Measurements from ENCODE around the gene RACK1.
A peak's percentile ranks its signal among the peaks of the same experiment; 100 is the strongest.

Gene RACK1

GRCh38 chr5:181193656-181194055 lies 50.0 kb downstream of the RACK1 start:
- no peak for DNase-seq

DNA sequence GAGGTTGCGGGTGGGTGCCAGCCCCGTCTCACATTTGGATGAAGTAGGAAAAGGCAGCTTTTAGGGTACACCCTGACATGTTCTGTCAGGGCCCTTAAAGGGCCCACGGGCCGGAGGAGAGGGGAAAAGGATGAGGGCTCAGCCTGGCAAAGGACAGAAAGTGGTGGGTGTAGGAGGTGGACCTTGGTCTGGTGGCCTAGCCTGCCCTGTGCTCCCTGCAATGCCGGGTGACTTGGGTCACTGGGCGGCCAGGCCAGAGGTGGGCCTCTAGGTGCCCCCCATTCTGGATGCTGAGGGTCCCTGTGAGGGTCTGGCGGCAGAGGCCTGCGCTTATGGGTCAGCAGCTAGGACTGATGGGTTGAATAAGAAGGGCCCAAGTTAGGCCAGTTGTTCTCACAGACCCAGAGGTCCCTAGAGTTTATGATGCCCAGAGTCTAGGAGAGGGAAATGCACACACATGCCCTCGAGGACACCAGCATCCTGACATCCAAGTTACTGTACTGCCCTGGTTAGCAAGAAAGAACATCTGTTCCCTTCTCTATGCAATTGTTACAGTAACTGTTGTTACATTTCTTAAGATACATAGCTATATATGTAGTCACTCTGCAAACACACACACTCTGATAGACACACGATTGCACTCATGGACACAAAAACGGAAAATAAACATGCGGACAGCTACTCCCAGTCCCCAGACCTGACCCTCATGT lies 51.2 kb downstream of the RACK1 start:
- DNase-seq = no peak

DNA sequence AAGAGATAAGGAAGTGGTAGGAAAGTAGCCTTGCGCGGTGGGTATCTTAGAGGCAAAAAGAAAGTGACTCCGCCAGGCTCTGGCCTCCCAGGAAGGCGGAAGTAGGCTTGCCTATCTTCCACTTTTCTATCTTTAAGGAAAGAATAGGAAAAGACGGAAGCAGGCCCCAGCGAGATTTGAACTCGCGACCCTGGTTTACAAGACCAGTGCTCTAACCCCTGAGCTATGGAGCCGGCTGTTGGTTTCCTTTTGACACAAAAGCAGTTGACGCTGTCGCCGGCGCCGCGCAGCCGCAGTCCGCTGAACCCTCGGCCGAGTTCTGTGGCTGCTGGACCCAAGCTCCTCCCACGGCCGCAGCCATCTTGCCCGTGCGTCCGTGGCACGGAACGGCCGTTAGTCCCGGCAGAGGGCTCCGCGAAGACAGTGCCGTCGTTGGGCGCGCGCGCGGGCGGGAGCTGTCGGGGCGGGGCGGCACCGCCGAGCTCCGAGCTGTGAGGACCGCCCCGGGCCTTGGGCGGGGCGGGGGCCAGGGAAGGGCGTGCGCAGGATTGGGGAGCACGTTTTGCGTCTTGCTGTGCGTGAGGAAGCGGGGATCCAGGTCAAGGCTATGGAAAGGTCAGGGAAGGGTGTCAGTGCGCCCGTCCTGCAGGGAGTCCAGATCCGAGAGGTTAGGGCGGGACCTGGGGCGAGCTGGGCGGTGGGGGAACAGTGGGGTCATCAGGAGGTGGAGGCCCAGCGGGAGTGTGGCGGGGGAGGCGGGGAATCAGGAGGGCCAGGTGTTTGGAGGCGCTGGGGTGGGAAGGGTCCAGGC lies 52.0 kb downstream of the RACK1 start:
- peak; percentile 96 for DNase-seq

- peak; percentile 58 for DNase-seq
Measured at GRCh38 chr5:181190711-181191525, 52.8 kb downstream of the RACK1 start.

DNA sequence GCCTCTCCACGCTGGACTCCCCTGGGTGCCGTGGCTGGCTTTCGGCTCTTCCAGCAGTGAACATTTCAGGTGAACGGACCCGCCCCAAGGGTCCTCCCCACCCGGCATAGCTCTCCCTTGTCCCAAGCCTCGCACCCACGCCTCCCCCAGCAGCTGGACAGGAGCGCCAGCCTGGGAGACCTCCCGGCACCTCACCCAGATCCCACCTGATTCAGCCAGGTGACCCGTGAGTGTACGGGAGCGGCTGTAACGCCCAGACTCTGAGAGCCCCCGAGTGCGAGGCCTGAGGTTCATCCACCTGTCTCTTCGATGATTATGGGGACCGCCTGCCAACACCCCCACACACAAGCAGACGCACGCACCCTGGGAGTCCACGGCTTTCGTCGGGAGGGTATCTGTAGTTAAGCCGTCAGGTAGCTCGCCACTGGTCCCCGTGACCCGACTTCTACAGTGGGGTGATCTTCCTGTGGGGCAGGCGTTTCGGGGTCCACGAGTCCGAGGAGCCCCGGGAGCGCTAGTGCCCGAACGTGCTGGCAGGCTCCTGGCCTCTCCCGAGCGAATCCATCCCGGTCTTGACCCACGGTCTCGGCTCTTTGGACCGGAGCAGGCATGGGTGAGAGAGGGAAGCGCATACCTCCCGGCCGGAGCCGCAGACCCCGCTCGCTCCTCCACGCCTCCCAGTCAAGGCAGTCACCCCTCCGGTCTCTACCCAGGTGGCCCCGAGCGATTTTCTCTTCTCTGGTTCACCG lies 53.6 kb downstream of the RACK1 start:
- no peak for DNase-seq

GRCh38 chr5:181189363-181189961 lies 54.2 kb downstream of the RACK1 start:
- peak; percentile 55 for DNase-seq

DNA sequence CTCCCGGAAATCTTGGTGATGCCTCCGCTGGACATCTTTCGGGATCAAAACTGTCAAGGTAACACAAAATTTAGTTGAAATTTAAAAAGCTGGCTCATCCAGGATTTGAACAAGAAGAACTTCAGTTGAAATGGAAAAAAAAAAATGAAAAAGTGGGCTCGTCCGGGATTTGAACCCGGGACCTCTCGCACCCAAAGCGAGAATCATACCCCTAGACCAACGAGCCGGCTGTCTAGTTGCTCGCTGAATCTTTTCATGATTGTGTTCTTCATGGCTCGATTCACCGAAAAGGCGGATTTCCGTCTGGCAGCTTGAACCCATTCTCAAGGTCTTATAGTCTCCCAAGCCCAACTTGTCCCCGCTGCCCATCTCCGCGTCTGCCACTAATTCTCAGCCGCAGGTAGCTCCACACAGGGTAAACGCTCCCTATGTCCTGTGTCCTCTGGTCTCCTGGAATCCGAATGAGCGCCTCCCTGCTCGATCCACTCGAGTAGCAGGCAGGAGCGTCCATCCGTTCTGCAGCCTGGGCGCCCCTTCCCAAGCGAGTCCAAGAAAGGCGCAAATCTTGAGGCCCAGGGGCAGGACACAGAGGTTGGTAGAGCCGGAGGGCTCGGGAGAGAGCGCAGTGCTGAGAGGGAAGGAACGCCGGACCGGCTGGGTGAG lies 54.9 kb downstream of the RACK1 start:
- peak; percentile 86 for DNase-seq

DNA sequence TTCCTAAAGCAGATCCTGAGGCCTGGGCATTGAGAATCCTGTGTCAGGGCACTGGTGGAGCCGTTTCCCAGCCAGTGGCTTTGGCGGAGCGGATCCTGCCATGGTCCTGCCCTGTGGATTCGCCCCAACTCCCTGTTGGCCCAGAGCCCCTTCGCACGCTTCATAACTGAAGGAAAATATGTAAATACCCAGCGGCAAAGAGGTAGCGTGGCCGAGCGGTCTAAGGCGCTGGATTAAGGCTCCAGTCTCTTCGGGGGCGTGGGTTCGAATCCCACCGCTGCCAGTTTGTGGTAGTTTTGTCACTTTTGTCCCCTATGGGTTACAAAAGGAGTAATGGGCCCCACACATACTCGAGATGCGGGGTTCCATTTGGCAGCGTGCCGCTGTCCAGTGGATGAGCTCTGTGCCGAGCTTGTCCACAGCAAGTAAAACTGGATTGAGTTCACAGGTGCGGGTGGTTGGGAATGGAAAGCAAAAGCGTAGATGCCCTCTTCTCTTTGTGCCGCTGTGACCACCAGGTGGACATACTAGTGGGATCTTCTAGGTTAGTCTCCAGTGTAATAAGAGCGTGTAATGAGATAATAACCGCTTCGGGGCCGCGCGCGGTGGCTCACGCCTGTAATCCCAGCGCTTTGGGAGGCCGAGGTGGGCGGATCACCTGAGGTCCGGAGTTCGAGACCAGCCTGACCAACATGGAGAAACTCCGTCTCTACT lies 56.0 kb downstream of the RACK1 start:
- DNase-seq = peak; percentile 86

GRCh38 chr5:181186986-181187499 lies 56.7 kb downstream of the RACK1 start:
- no peak for DNase-seq

Data from activated CD4-positive, alpha-beta T cell treated with anti-CD3 and anti-CD28 coated beads, Interleukin-10, Interleukin-2, amounts not matched to agents 100 ng/mL and 50 ng/mL, durations not matched to agents 16 hours and 8 hours (primary cell).